ENCODE measurements around the gene PTPRE. TPM values are rescaled to one million over a fixed set of nuclear protein-coding genes. Genes with fewer than 3 reads are reported as not detected.
"Not testable (repeated sequence)": the region's sequence is repeated elsewhere in the genome, so short reads cannot be mapped to it uniquely, and the experiment has no call there.

Gene PTPRE
- total RNA-seq, 1 donor from 2014 or later: 20.4 TPM

- intact Hi-C loops (cut with micrococcal nuclease): no loop called here
Measured at GRCh38 chr10:127979045-127979444, 72.1 kb downstream of the PTPRE start.

GRCh38 chr10:127979566-127979965, 72.7 kb downstream of the PTPRE start:
- intact Hi-C loops (cut with micrococcal nuclease): no loop called here

GRCh38 chr10:127980898-127981297, 74.0 kb downstream of the PTPRE start:
- intact Hi-C loops (cut with micrococcal nuclease): no loop called here

GRCh38 chr10:127982601-127983000, 75.7 kb downstream of the PTPRE start:
- intact Hi-C loops (cut with micrococcal nuclease): no loop called here

DNA sequence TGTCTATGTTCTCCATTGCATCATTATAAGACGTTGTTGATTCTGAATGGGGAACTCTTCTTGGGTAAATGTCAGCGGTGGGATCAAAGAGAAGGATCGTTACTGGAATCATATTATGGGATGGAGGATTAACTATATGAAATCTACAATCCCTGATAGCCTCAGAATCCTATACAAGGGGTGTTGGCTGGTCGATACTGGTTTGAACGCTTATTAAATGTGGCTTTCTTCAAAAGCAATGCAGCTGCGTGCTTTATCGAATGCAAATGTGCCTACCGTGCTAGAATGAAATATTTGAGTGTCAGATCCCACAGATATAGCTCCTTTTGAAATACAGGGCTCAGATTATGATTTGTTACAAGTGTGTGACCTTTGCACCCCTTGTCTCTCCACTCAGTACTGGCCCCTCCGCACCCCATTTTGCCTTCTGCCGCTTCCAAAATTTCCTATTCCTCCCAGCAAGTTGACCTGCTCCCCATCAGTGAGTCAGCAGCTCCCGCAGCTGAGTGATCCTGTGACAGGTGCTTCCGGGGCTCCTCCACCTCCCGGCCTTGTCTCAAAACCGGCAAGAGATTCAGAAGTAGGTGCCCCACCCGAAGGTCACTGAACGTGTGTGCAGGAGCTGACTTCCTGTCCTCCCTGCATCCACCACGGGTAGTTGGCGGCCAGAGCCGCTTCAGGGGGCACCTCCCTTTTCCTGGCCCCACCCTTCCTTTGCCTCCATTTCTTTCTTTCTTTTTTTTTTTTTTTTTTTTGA, 76.6 kb downstream of the PTPRE start:
- intact Hi-C loops (cut with micrococcal nuclease): no loop called here

GRCh38 chr10:127984945-127985344, 78.0 kb downstream of the PTPRE start:
- intact Hi-C loops (cut with micrococcal nuclease): no loop called here

DNA sequence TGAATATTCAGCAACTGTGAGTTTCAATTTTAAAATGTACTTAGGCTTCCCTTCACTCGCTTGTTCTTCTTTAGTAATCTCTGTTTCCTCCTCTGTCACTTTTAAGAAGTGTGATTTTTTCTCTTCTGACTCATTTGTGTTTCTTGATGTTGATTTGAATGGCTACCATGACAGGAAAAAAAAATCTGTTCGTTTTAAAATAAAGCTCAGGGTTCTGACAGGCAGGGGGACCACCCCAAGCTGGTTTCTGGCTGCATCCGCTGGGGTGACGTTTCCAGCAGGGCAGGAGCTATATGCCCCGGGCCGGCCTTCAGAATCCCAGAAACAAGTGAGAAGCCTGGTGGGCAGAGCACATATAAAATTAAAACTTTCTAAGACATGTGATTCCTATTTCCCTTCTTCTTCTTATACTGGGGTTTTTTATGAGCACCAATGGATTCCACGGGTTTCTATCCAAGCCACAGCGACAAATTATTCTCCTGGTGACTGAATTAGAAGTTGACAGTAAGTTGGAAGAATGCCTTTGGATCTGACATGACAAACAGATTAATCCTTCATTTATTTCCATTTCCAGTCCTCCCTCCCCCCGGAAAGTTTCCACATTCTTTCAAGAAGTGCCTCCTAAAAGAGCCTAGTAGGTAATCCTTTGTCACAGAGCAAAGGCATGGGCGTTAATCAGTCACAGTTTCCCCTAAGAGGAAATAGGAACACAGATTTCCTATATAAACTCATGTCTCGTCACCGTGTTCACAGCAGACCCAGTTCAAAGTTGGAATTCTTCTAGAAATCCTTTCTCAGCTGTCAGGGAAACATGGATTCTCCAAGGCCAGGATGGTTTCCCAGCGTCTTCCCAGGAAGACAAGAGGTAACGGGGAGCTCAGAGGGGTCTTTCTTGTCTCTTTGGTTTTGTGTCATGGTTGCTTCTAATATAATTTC, 79.9 kb downstream of the PTPRE start:
- intact Hi-C loops (cut with micrococcal nuclease): no loop called here

DNA sequence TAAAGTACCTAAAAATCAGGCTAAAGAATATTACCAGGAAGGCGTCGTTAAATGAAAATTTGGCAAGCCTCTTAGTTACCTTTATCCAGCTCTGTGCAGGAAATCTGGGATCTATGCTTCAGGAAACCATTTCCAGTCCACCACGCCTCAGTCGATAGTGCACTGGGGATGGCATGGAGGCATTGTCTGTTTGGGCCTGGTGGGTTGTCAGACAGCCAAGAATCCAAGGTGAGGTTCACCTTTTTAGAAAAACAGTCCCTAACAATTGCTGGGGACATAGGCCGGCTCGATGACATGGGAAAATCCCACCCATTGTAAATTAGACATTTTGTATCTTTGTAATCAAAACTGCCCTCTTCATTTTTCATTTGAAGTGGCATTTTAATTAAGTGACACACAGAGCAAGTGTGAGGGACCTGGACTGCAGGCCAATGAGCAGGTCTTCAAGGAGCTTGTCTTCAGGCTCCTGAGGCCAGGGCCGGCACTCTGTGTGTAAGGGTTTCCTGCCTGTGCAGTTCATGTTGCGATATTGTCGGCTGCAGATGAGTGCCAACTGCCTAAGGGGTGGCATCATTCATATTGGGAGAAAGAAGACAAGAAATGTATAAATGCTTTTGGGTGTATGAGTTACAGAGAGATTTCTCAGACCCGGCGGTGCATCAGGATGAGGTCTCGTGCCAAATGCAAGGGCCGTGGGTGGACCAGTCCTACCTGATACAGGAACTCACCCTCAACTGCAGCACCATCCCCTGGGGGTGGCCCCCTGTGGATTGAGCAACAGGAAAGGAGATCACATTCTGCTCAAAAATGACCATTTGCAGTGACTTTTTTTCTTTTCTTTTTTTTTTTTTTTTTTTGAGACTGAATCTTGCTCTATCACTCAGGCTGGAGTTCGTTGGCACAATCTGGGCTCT, 80.8 kb downstream of the PTPRE start:
- intact Hi-C loops (cut with micrococcal nuclease): no loop called here

DNA sequence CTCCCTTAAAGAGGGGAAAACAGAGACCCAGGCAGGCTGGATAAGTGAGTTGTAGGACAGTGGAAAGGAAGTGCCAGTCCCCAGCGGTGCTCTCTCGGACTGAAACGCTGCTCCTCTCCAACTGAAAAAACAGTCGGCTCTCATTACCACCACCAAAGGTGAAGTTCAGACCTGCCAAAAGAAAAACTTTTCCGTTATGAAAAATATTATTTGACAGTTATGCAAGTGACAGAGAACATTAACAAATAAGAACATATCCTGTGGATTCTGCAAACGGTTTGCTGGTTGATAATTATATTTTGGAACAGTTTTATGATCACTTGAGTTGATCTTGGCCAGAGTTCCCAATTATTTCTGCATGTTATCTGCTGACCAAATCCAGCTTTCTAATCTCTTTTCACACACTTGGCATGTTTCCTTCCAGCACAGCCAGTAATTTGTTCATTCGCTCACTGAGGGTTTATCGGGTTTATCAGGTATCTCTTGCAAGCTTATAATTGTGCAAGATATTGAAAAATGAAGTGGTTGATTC, 82.6 kb downstream of the PTPRE start:
- intact Hi-C loops (cut with micrococcal nuclease): no loop called here

DNA sequence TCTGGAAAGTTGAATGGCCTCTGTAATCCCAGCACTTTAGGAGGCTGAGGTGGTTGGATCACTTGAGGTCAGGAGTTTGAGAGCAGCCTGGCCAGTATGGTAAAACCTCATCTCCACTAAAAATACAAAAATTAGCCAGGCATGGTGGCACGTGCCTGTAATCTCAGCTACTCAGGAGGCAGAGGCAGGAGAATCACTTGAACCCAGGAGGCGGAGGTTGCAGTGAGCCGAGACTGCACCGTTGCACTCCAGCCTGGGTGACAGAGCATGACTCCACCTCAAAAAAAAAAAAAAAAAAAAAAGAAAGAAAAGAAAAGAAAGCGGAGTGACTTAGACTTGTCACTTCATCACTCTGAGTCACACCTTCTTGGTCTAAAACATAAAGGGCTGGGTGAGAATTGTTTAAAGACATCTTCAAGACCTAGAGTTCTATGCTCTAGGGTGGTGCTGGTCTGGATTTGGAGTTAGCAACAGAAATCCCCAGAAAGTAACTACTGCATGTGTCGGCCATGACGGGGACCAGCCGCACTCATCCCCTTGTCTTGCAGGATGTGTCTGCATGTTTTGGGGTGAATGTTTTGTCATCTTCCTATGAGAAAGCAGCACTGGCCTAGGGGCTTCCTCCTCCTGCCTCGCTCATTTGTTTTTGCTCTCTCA, 83.4 kb downstream of the PTPRE start:
- intact Hi-C loops (cut with micrococcal nuclease): not testable (repeated sequence)

GRCh38 chr10:127990846-127991542, 84.1 kb downstream of the PTPRE start:
- intact Hi-C loops (cut with micrococcal nuclease): no loop called here

GRCh38 chr10:127991543-127992255, 84.8 kb downstream of the PTPRE start:
- intact Hi-C loops (cut with micrococcal nuclease): no loop called here

- intact Hi-C loops (cut with micrococcal nuclease): no loop called here
Measured at GRCh38 chr10:127992376-127992775, 85.5 kb downstream of the PTPRE start.

GRCh38 chr10:127993056-127993690, 86.3 kb downstream of the PTPRE start:
- intact Hi-C loops (cut with micrococcal nuclease): no loop called here

DNA sequence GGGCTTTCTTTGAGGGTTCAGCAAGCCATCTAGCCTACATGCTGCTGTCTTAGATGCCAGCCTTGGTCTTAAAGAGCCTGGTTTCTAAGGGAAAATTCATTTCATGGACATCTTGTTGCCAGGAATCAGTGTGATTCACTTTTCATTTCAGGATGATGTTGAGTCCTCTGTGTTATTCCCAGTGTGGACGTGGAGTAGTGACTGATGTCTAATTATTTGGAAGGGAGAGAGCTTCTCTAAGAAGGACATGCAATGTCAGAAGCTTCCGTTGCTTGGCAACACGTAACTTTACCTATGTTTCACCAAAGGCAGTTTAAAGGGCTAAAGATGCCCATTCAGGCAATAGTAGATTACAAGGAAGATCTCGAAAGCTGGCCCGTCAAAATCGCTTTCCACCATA, 89.0 kb downstream of the PTPRE start:
- intact Hi-C loops (cut with micrococcal nuclease): no loop called here

GRCh38 chr10:127996586-127996985, 89.7 kb downstream of the PTPRE start:
- intact Hi-C loops (cut with micrococcal nuclease): no loop called here

- intact Hi-C loops (cut with micrococcal nuclease): no loop called here
Measured at GRCh38 chr10:127997271-127997670, 90.4 kb downstream of the PTPRE start.

GRCh38 chr10:127997937-127998336, 91.0 kb downstream of the PTPRE start:
- intact Hi-C loops (cut with micrococcal nuclease): no loop called here

Measured in T-helper 2 cell treated with Interferon-gamma antibody and Interleukin-4, amounts not matched to agents 100 ng/mL and 5 ng/mL, for 36 hours (primary cell).